ENCODE measurements around the gene HMBS. TPM values are rescaled to one million over a fixed set of nuclear protein-coding genes. Genes with fewer than 3 reads are reported as not detected.
A peak's percentile ranks its signal among the peaks of the same experiment; 100 is the strongest.

HMBS gene
- total and polyA plus RNA-seq, 2 of the 8 experiments (the other 6 are each of a cell fraction or from before 2014, with no cell fraction given): 69.3 to 109 TPM

GRCh38 chr11:119067371-119068222 lies 17.1 kb upstream of the HMBS start, which contains the start of gene VPS11 (continued):
- no peak for TF ChIP-seq RXRA (IDR thresholded peaks at IDR 0.05; ENCODE audit: insufficient read depth, low read depth, low read length)
- no peak for TF ChIP-seq SIX5 (IDR thresholded peaks at IDR 0.05; ENCODE audit: low read depth, low read length)
- peak; percentile 90 for TF ChIP-seq TAF1 (IDR thresholded peaks at IDR 0.05; ENCODE audit: low read depth, low read length)
- peak; percentile 56 for TF ChIP-seq CTBP2 (IDR thresholded peaks at IDR 0.05; ENCODE audit: borderline replicate concordance, insufficient read depth, insufficient read length, low read length)
- no peak for TF ChIP-seq RBBP5 (IDR thresholded peaks at IDR 0.05; ENCODE audit: borderline replicate concordance, low read depth, low read length)
- no peak for TF ChIP-seq BCL11A (IDR thresholded peaks at IDR 0.05; ENCODE audit: low read depth in 2 of 2, low read length in 2 of 2)
- TF ChIP-seq RAD21 (IDR thresholded peaks at IDR 0.05 in 1 of 2, conservative IDR thresholded peaks at IDR 0.05 in 1 of 2; ENCODE audit: low read depth in 2 of 2, low read length in 2 of 2): no peak
- TF ChIP-seq MAFK (IDR thresholded peaks at IDR 0.05; ENCODE audit: low read depth, low read length): no peak
- no peak for TF ChIP-seq ATF2 (IDR thresholded peaks at IDR 0.05; ENCODE audit: low read length)
- TF ChIP-seq MAX (IDR thresholded peaks at IDR 0.05): peak; percentile 69
- no peak for TF ChIP-seq NANOG (IDR thresholded peaks at IDR 0.05; ENCODE audit: insufficient read depth, low read depth, low read length, poor library complexity, severe bottlenecking)
- no peak for TF ChIP-seq TEAD4 (IDR thresholded peaks at IDR 0.05; ENCODE audit: low read depth, low read length)
- no peak for TF ChIP-seq KDM1A (IDR thresholded peaks at IDR 0.05; ENCODE audit: borderline replicate concordance, low read length)
- TF ChIP-seq KDM4A (IDR thresholded peaks at IDR 0.05; ENCODE audit: low read depth, low read length, severe bottlenecking): peak; percentile 78
- no peak for TF ChIP-seq CEBPB (IDR thresholded peaks at IDR 0.05; ENCODE audit: low read depth, low read length)
- peak; percentile 98 for TF ChIP-seq KDM5A (IDR thresholded peaks at IDR 0.05; ENCODE audit: low read length)
- no peak for TF ChIP-seq TCF12 (IDR thresholded peaks at IDR 0.05; ENCODE audit: low read depth, low read length)
- TF ChIP-seq ASH2L (IDR thresholded peaks at IDR 0.05; ENCODE audit: low read length): peak; percentile 32
- no peak for TF ChIP-seq EGR1 (IDR thresholded peaks at IDR 0.05; ENCODE audit: borderline replicate concordance, low read depth, low read length)
- TF ChIP-seq YY1 (IDR thresholded peaks at IDR 0.05; ENCODE audit: low read depth, low read length): peak; percentile 99
- TF ChIP-seq CHD2 (IDR thresholded peaks at IDR 0.05; ENCODE audit: low read length): no peak
